SK-N-SH treated with all-trans-retinoic acid at 6 μM for 48 hours (cell line): Measurements from ENCODE around the gene TBC1D9B.

Source experiments
- BACH2 ChIP-seq: fragments of 250-450 bp; sonication (Bioruptor Pico); IDR thresholded peaks from 2 replicates; pipeline ENCODE4 v1.9.0; 2021; ENCODE audit warnings: mild to moderate bottlenecking, borderline replicate concordance
- CREB5 ChIP-seq: fragments of 250-450 bp; sonication (Bioruptor Pico); IDR thresholded peaks from 2 replicates; pipeline ENCODE4 v1.5.1; 2020; ENCODE audit warnings: low read depth, mild to moderate bottlenecking, moderate library complexity
- CSDC2 ChIP-seq: fragments of 250-450 bp; sonication (Bioruptor Pico); IDR thresholded peaks from 2 replicates; pipeline ENCODE4 v1.5.0; 2020; ENCODE audit warnings: mild to moderate bottlenecking, moderate library complexity
- ISL1 ChIP-seq: fragments of 250-450 bp; sonication (Bioruptor Pico); IDR thresholded peaks from 2 replicates; pipeline ENCODE4 v2.1.2; 2022; ENCODE audit warnings: mild to moderate bottlenecking, moderate library complexity
- OSR1 ChIP-seq: fragments of 250-450 bp; sonication (Bioruptor Pico); IDR thresholded peaks from 2 replicates; pipeline ENCODE4 v1.8.0; 2022; ENCODE audit warnings: moderate library complexity, mild to moderate bottlenecking, inconsistent platforms
- TCF4 ChIP-seq: fragments of 250-450 bp; sonication (Bioruptor Pico); IDR thresholded peaks from 2 replicates; pipeline ENCODE4 v1.8.0; 2021; ENCODE audit warnings: mild to moderate bottlenecking, moderate library complexity, borderline replicate concordance
- TOX ChIP-seq: fragments of 250-450 bp; sonication (Bioruptor Pico); IDR thresholded peaks from 2 replicates; pipeline ENCODE4 v1.8.0; 2021; ENCODE audit warnings: mild to moderate bottlenecking, moderate library complexity, borderline replicate concordance
- ZFP3 ChIP-seq: fragments of 250-450 bp; sonication (Bioruptor Pico); IDR thresholded peaks from 2 replicates; pipeline ENCODE4 v1.5.0; 2020; ENCODE audit warnings: mild to moderate bottlenecking, moderate library complexity
- TF ChIP-seq, protein P1 (sequence below): fragments of 250-450 bp; sonication (Bioruptor Pico); IDR thresholded peaks from 2 replicates; pipeline ENCODE4 v1.8.0; 2020; ENCODE audit warnings: mild to moderate bottlenecking, moderate library complexity, borderline replicate concordance

DNA sequence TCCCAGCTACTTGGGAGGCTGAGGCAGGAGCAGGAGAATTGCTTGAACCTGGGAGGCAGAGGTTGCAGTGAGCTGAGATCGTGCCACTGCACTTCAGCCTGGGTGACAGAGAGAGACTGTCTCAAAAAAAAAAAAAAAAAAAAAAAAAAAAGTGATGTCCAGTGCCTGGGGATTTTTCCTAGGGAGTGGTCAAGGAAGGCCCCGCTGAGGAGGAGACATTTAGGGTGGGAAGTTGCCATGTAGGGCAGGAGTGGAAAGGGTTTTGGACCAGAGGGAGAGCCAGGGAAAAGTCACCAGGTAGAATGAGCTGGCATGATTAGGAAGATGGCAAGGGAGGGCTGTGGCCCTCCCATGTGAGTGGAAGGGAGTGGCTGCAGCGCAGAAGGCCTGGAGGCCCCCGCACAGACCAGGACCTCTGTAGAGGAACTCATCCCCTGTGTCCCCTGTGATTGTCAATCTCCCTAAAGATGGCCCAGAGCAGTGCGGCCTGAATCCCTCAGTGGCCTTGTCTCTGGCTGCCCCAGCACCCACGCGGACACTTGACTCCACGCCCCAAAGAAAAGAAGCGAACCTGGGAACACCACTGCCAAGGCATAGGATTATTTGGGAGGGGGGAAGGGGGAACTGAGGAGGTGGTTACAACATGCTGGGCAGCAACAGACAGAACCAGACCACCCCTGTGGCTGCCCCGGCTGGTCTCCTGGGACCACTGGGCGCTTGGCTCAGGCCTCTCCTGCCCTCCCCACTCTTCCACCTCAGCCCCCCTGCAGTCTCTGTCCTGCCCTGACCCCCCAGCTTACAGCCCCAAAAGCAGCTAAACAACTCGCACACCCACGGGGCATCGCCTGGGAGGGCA, 89.6 kb downstream of the TBC1D9B start:
- no peak for TF ChIP-seq CSDC2
- TF ChIP-seq OSR1 (CRISPR knock-in tag), result no peak
- TF ChIP-seq, protein P1, sequence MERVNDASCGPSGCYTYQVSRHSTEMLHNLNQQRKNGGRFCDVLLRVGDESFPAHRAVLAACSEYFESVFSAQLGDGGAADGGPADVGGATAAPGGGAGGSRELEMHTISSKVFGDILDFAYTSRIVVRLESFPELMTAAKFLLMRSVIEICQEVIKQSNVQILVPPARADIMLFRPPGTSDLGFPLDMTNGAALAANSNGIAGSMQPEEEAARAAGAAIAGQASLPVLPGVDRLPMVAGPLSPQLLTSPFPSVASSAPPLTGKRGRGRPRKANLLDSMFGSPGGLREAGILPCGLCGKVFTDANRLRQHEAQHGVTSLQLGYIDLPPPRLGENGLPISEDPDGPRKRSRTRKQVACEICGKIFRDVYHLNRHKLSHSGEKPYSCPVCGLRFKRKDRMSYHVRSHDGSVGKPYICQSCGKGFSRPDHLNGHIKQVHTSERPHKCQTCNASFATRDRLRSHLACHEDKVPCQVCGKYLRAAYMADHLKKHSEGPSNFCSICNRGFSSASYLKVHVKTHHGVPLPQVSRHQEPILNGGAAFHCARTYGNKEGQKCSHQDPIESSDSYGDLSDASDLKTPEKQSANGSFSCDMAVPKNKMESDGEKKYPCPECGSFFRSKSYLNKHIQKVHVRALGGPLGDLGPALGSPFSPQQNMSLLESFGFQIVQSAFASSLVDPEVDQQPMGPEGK (CRISPR knock-in tag), result no peak
- no peak for TF ChIP-seq ISL1
- no peak for TF ChIP-seq ZFP3
- TF ChIP-seq CREB5 (CRISPR knock-in tag), result no peak
- TF ChIP-seq TOX (CRISPR knock-in tag), result no peak
- no peak for TF ChIP-seq TCF4 (CRISPR knock-in tag)
- no peak for TF ChIP-seq BACH2 (CRISPR knock-in tag)
